HL-60/S4 (cell line): ENCODE measurements around the gene DCTN1.
"Not testable (repeated sequence)": the region's sequence is repeated elsewhere in the genome, so short reads cannot be mapped to it uniquely, and the experiment has no call there.

Experiments
- in situ Hi-C: fragments of 300-500 bp; cut with MboI; formaldehyde crosslinking; loops from 2 replicates; pipeline ENCODE4 v1.14.3; 2022; ENCODE audit warnings: low sequenced_read_pairs

Gene DCTN1

DNA sequence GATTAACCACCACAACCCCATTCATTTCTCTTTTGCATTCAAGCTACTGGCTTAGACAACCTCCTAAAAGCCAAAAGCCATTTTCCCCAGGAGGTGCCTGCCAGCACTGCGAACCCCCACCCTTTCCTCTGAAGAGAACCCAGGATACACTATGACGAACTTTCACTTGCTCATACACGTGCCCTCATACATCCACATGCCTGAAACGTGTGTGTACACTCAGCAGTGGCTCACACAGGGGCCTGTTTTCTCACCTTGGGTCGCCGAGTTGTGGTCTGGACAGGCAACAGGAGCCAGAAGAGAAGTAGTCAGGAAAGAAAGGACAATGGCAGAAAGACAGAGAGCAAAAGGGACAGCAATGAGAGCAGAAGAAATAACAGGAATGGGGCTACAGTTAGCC lies 7.4 kb downstream of the DCTN1 start:
- in situ Hi-C loops: no loop called here

DNA sequence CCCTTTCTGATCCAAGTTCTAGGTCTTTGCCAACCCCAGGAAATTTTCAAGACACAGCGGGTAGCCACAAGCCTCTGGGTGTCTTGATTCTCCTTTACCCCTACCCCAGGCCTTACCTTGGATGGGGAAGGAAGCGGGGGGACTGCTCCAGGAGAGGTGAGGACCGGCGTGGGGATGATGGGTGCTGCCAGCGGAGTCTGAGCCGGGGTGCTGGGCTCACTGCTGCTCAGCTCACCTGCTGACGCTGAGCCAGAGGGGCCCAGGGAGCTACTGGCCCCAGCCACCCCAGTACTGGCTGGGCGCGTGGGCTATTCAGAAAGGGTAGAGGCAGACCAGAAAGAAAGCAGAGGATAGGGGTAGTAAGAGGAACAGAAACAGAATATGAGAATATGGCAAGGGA lies 8.7 kb downstream of the DCTN1 start:
- in situ Hi-C loops: no loop called here

DNA sequence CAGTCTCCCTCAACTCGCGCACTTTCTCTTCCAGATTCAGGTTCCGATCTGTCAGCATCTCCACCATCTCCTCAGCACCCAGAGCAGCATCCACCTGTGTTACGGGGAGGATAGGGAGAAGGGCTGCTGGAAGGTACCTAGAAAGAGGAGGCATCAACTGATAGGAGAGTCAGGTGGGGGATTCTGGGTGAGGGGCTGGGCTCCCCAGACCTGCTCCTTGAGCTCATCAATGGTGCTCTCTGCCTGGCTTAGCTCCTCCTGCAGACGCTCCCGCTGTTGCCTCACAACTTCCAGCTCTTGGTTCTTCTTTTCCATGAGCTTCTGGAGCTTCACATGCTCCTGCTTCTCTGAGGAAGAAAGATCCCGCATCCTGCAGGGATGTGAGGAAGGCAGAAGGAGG lies 10.1 kb downstream of the DCTN1 start:
- in situ Hi-C loops: no loop called here

DNA sequence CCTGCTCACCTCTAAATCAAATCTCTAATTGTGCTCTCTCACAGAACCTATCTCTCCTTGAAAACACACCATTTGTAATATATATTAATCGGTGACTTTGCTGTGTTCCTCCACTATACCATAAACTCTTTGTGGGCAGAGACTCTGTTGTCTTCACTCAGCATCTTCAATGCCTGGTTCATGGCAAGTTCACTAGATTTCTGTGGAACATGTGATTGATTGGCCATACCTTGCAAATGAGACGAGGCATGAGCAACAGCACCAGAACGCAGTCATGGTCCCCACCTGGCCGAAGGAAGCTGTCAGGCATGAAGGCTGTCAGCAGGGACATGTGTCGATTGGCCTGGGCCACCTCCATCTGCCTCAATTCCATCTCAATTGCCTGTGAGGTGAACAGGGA lies 11.6 kb downstream of the DCTN1 start:
- in situ Hi-C loops: no loop called here

DNA sequence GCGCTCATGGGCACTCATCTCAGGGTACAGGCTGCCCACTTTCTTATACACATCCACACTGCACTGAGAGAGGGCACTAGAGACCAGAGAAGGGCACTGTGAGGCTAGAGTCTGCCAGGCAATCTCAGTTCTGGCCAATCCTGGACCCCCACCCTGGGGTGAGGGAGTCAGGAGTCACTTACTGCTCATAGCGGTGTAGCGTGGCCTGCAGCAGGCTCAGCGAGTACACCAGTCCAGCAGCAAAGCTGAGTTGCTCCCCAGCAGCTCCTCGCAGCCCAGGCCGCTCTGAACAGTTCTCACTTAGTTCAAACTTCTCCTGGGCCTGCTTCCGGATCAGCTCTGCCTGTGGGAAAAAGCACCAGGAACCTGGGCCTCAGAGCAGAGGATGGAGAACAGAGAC lies 12.3 kb downstream of the DCTN1 start:
- in situ Hi-C loops: no loop called here

DNA sequence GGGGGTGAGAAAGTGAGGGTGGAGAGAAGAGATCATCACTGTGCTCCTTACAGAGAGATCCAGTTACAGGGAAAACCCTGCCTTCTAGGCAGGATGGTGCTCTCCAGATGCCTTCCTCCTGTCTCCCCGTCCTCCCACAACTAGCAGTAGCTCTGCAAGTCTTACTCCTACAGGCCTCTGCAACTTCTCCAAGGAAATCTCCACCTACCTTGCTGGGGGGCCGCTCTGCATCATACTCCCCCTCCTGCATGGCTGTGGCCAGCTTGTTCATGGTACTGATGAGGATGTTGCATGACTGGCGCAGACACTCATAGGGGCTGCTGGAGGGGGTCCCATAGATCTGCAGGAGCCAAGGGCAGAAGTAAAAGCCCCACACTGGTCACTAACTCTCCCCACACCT lies 14.1 kb downstream of the DCTN1 start:
- in situ Hi-C loops: no loop called here

DNA sequence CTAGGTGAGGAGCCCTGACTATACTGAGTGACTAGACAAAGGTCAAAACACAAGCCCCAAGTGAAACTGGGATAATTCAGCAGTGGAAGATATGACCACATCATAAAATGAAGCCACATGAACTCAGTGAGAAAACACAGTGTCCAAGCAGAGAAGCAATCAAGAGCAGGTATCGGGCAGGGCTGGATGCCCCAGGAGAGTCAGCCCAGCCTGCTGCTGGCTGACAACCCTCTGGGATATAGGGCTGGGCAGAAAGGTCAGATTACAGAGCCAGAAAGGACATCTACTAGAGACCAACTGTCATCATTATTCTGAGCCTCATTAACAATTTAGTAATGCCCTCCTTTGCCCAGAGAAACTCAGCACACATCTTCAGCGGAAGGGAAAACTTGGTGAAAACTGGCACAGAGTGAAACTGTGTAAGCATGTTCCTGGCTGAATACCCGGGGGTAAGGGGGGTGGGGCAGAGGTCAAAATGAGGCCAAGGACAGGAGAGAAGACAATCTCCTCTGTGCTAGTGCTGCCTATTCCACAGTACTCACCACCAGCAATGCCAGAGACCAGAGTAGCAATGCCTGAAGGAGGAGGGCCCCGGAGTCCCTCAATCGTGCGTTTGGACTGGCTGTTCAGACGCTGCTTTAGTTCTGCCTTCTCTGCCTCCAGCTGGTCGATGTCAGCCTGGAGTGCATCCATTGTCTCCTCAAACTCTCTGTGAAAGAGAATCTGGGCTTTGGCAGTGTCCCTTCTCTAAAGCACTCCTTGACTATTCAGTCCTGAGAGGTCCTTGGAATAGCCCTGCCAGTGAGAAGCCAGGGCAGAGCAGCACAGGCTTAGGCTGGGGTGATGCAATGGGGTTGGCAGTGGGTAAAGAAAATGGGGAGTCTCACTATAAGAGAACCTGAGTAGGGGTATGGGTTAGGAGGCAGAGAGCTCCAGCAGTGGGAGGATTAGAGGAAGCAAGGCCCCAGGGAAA lies 15.3 kb downstream of the DCTN1 start:
- in situ Hi-C loops: no loop called here

DNA sequence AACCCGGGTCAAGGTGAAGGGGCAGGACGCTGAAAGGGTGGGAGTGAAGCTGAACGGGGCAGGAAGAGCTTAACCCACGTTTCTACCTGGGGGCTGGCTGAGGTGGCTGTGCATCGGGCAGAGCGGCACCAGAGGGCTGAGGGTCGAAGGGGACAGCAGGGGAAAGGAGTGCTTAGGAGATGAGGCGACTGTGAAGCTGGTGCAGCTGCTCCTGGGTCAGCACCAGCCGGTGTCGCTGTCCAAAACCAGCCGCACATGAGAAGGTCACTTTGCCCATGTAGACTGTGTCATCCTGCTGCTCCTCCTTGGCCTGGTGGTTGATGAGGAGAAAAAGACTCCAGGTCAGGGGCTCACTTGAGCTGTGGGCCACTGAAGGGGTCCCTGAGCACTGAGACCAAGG lies 18.8 kb downstream of the DCTN1 start:
- in situ Hi-C loops: no loop called here

DNA sequence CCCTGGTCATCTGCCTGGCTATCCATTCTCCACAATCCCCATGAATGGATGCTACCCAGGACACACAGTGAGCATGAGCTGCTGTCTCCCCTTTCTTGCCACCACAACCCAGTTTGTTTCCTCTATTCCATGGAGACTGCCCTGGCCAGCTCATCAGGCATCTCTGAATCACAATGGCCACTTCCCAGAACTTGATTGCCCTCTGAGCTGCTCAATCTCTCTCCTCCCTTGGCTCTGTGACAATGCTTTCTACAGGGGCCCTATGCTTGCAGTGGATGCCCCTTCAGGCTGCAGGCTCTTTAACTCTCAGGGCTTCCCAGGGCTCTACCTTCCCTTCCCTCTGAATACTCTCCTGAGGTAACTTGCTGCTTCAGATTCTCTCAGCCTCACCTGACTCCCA lies 22.5 kb downstream of the DCTN1 start:
- in situ Hi-C loops: no loop called here

DNA sequence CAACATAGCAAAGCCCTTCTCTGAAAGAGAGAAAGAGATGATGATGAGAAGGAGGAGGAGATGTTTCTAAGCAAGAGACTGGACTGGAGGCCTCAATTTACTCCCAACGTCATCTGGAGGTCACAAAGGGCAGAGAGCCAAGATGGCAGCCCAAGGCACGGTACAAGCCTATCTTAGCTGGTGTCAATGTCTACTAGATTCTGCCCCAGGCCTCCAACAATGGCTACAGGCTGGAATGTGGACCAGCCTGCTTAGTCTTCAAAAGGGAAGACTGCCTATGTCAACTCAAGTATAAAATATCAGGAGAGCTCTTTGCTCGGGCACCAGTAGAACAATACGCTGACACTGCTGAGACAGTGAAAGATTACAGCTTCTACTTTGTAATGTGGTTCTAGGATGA lies 30.2 kb downstream of the DCTN1 start:
- in situ Hi-C loops: no loop called here

DNA sequence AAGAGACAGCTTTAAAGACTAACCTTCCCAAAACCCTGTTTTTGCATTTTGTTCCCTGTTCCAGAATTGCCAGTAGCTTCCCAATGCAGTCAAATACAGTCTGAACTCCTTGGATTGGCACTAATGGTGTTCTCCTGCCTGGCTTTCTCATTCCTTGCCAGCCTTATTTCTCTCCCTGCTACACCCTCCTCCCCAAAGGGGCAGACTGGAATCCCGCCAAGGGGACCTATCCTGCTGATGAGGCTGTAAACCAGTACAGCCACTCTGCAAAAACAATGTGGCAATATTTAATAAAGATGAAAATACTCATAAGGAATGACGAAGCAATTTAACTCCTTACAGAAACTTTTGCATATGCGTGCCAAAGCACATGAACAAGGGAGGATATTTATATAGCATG lies 32.4 kb downstream of the DCTN1 start:
- in situ Hi-C loops: no loop called here

DNA sequence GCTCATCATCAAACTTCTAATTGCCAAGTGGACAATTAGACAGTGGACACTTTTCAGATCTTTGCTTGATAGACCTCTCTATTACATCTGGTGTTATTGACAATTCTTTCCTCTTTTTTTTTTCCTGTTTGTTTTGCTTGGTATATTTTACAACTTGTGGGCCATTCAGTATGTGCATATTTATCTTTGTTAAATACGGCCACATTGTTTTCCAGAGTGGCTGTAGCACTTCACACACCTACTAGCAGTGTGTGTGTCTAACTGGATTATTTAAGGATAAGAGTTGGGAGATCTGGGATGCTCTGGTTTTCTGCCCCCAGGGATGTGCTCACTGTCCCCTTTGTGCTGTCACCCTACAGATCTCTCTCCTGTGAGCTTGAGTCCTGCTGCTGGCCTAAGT lies 32.8 kb downstream of the DCTN1 start:
- in situ Hi-C loops: no loop called here

DNA sequence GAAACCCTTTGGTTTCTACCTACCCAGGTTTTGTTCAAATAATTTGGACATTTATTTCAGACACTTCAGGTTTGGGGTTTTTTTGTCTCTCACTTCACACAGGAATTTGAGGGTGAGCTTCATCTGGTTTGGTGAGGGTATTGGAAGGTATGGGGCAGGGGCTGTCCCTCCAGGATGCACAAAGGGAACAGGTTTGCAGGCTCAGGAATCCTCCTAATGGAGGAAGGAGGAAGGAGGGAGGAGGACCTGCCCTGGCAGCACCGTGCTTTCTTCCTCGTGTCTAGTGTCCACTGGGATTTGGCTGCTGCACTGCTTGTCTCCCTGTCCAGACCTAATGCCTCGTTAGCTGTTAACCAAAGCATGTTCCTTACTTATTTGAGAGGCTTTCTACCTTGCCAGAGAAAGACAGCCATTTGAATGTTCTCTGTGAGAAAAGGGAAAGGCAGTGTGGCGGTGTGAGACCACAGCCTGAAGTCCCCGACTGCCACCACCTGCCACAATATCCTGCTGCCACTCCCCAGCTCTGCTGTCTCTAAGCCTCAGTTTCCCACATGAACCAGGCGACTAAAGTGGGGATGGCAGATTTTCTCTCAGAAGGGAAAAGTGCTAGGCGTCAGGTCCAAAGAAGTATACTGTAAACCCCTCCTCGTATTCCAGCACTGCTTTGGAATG lies 34.7 kb downstream of the DCTN1 start:
- in situ Hi-C loops: no loop called here

DNA sequence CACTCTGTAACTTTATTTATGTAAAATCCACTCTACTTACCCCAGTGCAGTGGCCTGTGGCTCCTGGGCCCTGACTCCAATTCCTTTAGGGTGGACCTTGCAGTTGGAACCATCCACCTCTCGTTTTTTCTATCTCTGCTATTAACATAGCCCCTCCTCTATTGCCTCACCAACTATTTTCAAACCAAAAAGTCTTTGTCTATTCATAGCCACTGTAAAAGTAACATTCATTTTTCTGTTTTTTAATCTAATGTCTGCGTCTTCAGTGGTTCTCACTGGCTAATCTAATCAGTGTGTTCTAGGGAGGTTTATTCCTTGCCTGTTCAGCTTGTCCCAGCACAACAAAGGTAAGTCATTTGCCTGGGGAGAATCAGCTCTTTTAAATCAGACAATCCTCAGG lies 36.8 kb downstream of the DCTN1 start, which contains the start of gene SLC4A5:
Gene SLC4A5, minus strand, starts transcription at position 101 of the 400 bp plus-strand sequence. CDS start 28,393 bp downstream, outside the sequence.
- in situ Hi-C loops: no loop called here

DNA sequence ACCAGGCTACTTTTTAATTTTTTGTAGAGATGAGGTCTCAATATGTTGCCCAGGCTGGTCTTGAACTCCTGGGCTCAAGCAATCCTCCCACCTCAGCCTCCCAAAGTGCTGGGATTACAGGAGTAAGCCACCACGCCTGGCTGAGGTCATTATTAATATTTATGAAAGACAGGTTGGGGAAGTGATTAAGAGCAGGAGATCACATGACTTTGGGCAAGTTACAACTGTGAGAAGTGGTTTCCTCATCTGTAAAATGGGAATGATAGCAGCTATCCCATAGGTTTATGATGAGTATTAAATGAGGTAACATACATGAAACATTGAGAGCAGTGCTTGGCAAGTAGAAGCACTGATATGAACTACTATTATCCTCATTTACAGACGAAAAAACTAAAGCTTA lies 43.9 kb downstream of the DCTN1 start:
- in situ Hi-C loops: not testable (repeated sequence)

DNA sequence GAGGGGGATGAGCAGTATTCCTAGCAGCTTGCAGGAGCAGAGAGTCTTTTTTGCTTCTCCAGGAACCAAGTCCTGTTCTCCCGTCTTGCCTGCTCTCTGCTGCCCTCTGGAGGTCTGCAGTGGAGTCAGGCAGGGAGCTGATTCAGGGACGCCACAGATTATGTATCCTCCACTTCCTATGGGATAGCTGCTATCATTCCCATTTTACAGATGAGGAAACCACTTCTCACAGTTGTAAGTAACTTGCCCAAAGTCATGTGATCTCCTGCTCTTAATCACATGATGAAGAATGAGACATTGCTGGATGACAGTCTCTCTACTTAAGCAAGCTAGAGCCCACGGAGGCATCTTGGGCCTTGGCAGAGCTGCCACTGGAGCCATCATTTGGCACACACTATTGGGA lies 45.2 kb downstream of the DCTN1 start:
- in situ Hi-C loops: no loop called here

DNA sequence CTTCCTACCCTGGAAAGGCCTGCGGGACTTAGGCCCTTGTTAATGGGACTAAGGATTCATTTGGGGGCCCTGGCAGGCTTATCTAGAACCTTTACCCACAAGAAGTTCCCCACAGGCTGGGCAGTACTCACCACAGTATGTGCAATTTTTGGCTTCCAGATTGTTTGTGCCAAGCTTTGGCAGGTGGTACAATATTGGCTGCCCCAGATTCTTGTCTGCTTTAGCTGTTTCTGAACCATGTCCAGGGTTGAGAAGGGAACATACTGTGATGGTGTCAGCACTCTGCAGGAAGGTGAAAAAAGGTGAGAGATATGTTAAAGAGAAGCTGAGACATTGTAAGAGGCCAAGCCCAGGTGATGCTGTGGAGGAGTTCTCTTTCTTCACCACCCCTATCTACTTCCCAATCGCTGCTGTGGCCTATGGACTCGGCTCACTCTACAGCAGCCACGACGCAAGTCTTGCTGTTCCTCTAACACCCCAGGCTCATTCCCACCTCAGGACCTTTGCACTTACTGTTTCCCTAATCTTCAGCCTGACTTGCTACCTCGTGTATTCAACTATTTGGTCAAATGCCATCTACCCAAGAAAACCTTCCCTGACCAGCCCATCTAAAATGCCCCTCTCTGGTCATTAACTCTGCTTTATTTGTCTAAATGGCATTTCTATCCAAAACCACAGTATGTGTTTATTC lies 46.1 kb downstream of the DCTN1 start:
- in situ Hi-C loops: no loop called here

DNA sequence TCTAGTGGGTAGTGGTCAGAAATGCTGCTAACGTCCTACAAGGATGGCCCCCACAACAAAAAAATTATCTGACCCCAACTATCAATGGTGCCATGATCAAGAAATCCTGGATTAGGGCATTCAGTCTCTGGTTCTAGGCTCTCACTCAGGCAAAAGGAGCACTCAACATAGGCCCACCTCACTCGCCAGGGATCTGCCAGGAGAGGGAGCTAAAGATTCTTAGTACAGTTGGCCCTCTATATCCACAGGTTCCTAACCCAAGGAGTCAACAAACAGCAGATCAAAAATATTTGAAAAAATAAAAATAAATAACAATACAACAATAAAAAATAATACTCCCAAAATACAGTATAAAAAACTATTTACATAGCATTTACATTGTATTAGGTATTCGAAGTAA lies 46.9 kb downstream of the DCTN1 start:
- in situ Hi-C loops: no loop called here

DNA sequence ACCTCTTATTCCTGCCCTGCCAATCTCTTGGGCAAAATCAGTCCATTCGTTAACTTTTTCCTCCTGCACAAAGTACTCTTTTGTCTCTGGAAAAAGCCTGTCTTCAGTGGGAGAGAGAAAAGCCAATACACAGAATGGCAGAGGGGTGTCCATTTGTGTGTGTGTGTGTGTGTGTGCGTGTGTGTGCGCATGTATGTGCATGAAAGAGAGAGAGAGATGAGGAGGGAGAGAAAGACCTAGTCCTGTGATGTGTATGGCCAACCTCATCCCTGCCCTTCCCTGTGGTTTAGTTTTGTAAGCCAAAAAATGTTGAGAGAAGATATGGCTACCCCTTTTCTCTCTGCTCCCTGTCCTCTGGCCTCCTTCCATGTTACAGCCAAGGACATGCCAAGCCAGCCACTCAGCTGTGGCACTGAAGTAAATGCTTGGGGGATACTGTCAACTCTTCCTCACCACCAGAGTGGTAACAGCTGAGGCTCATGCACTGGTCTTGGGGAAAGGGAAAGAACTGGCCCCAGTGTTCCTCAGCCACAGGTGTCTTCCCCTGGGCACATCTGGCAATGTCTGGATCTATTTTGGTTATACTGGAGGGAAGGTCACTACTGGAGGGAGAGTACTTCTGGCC lies 47.4 kb downstream of the DCTN1 start:
- in situ Hi-C loops: no loop called here

DNA sequence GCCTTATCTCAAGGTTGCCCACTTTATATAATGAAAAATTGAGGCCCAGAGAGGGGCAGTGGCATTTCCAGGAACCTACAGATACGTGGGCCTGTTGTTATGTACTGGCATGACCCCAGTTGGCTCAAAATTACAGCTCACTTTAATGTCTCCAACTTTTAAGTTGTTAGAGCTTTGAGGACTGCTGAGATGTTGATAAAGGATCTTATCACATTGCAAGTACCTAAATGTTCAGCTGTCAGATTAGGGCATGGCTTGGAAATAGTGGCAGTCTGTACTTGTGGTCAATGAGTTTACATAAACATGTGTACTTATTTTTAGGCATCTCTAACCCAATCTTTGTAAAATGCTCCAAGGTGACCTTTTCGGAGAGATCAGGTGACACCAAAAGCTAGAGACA lies 51.5 kb downstream of the DCTN1 start:
- in situ Hi-C loops: no loop called here

DNA sequence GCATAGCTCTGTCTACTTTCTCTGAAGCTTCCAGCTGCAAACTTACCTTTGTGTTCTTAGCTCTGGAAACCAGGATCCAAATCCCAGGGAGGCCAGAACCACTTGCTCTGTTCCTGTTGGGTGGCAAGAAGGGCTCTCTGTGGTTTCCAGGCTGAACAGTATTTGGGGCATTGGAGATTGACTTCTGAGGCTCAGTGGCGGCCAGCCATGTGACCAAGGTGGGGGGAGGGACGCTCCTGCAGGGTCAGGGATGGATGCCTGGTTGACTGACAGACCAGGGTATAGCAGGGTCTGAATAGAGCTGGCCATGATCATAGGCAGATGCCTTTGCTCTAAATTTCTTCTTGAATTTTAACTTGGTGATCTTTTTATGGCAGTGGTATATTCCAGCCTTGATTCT lies 52.0 kb downstream of the DCTN1 start:
- in situ Hi-C loops: no loop called here
